NB4 (cell line): ENCODE data around the gene NRAP.

ENCODE experiments used
- CTCF ChIP-seq: IDR thresholded peaks from one replicate; pipeline ENCODE4 v1.5.1; 2012; ENCODE audit warnings: low read depth, low read length
- POLR2A ChIP-seq: IDR thresholded peaks from 2 replicates; pipeline ENCODE4 v1.6.1; 2011; ENCODE audit warnings: mild to moderate bottlenecking; ENCODE audit not compliant: insufficient read length; ENCODE audit errors: extremely low read depth

- TF ChIP-seq CTCF (no peak), POLR2A (no peak)
These were observed 63.3 kb downstream of the NRAP start for GRCh38 chr10:113600569-113600968.
